Stimulated activated effector memory CD8-positive, alpha-beta T cell treated with anti-CD3 and anti-CD28 coated beads, Interleukin-12 subunit alpha, Interleukin-12 subunit beta, amount 100 ng/mL, for 72 hours (primary cell): Measurements from ENCODE around the gene GGTA1.
"Not testable (repeated sequence)": the region's sequence is repeated elsewhere in the genome, so short reads cannot be mapped to it uniquely, and the experiment has no call there.

ENCODE experiments used
- ATAC-seq: fragments of 150-1000 bp; cut with Tn5 transposase; 2 replicates; pipeline ENCODE4 v1.10.0; 2021
- DNase-seq, 2 donors: peaks; one replicate each; pipeline ENCODE4 v3.0.0; 2021 to 2022; ENCODE audit warnings: low spot score in 2 of 2
- H3K27ac Mint-ChIP-seq: one replicate; pipeline ENCODE4 v1.8.0; 2022; ENCODE audit warnings: mild to moderate bottlenecking, mixed read lengths
- H3K36me3 Mint-ChIP-seq: one replicate; pipeline ENCODE4 v1.8.0; 2022; ENCODE audit warnings: mild to moderate bottlenecking, mixed read lengths
- H3K4me1 Mint-ChIP-seq: one replicate; pipeline ENCODE4 v1.8.0; 2022; ENCODE audit warnings: mixed read lengths
- H3K4me3 Mint-ChIP-seq: one replicate; pipeline ENCODE4 v1.8.0; 2022; ENCODE audit warnings: mild to moderate bottlenecking, mixed read lengths
- H3K9me3 Mint-ChIP-seq: one replicate; pipeline ENCODE4 v1.8.0; 2022; ENCODE audit warnings: mixed read lengths

GGTA1 gene

GRCh38 chr9:121484651-121485446 is 14.8 kb downstream of the GGTA1 start:
- no peaks in the 10 kb centered on the region for H3K9me3 Mint-ChIP-seq
- H3K4me3 Mint-ChIP-seq, result no peak overlapping the region
- DNase-seq (no peak), ATAC-seq (no peak)
- H3K36me3 Mint-ChIP-seq, result no peaks in the 10 kb centered on the region
- no peaks in the 10 kb centered on the region for H3K4me1 Mint-ChIP-seq
- no peak overlapping the region for H3K27ac Mint-ChIP-seq

GRCh38 chr9:121483473-121484031 is 16.1 kb downstream of the GGTA1 start:
- DNase-seq (no peak), ATAC-seq (no peak)
- H3K36me3 Mint-ChIP-seq, result no peaks in the 10 kb centered on the region
- H3K4me3 Mint-ChIP-seq, result no peak overlapping the region
- H3K9me3 Mint-ChIP-seq, result no peaks in the 10 kb centered on the region
- H3K4me1 Mint-ChIP-seq, result no peaks in the 10 kb centered on the region
- no peak overlapping the region for H3K27ac Mint-ChIP-seq

DNA sequence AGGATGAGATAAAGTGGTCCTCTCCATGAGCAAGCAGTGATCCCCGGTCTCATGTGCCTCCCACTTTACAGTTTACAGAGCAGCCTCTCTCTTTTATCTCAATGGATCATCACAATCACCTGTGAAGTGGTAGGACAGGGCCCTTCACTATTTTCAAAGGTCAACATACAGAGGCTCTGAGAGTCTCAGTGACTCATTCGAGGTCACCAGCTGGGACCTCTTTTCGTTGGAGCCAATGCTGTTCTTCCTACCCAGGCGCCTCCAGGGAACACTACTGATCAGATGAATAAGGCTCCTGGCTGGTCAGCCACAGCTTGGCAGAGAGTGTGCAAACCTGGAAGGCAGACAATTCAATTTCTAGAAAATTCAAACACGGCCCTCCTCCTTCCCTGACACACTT is 16.6 kb downstream of the GGTA1 start:
- DNase-seq, result no peak
- no peaks in the 10 kb centered on the region for H3K4me1 Mint-ChIP-seq
- no peaks in the 10 kb centered on the region for H3K36me3 Mint-ChIP-seq
- no peaks in the 10 kb centered on the region for H3K9me3 Mint-ChIP-seq
- H3K27ac Mint-ChIP-seq, result no peak overlapping the region
- H3K4me3 Mint-ChIP-seq, result no peak overlapping the region
- ATAC-seq, result no peak

DNA sequence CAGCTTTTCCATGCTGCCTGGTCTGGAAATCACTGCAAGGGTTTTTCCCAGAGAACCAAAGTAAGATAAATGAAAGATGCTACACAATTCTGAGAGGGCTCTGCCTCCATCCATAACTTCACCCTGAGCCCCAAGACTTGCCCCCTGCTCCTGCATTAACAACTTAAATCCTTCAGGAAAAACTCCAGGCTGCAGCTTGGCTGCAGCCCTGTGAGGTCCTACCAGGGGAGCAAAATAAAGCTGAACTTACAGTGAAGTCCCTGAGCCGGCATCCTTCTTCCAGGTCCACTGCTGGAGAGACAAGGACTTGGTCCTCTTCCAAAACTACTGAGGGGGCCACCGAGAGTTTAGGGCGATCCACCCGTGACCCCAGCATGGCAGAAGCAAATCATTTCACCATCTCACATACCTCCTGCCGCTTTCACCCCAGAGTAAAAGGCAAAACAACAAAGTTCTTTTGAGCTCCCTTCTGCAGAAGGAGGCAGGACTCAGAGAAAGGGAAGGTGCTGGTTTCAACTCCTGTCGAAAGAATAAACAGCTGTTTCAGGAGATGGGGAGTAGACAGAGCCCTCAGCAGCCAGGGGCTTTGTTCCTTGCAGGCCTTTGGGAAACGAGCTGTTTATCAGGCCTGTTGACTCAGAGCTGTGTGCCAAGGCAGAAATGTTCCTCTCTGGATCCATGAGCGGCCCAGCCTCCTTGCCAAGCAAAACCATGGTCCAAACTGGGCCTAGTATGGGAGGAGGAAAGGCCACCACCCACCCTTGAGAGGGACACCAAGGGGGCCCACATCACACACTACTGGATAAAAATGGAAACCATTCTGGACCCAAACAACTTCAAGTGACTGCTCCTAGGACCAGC is 20.6 kb downstream of the GGTA1 start:
- DNase-seq (no peak), ATAC-seq (no peak)
- Mint-ChIP-seq H3K27ac (no peak overlapping the region), H3K9me3 (no peaks in the 10 kb centered on the region), H3K36me3 (no peaks in the 10 kb centered on the region), H3K4me3 (no peak overlapping the region), H3K4me1 (no peaks in the 10 kb centered on the region)

- no peak overlapping the region for H3K4me3 Mint-ChIP-seq
- no peaks in the 10 kb centered on the region for H3K4me1 Mint-ChIP-seq
- no peaks in the 10 kb centered on the region for H3K36me3 Mint-ChIP-seq
- no peaks in the 10 kb centered on the region for H3K9me3 Mint-ChIP-seq
- DNase-seq (no peak), ATAC-seq (no peak)
- no peak overlapping the region for H3K27ac Mint-ChIP-seq
Measured at GRCh38 chr9:121476156-121476555, 23.5 kb downstream of the GGTA1 start.

GRCh38 chr9:121474231-121474947 is 25.3 kb downstream of the GGTA1 start:
- Mint-ChIP-seq H3K4me1 (no peaks in the 10 kb centered on the region), H3K9me3 (no peaks in the 10 kb centered on the region), H3K4me3 (no peak overlapping the region), H3K27ac (no peak overlapping the region), H3K36me3 (no peaks in the 10 kb centered on the region)
- DNase-seq (no peak), ATAC-seq (no peak)

GRCh38 chr9:121473229-121473628 is 26.4 kb downstream of the GGTA1 start:
- ATAC-seq (no peak), DNase-seq (no peak)
- Mint-ChIP-seq H3K27ac (no peak overlapping the region), H3K36me3 (no peaks in the 10 kb centered on the region), H3K4me1 (no peaks in the 10 kb centered on the region), H3K4me3 (no peak overlapping the region), H3K9me3 (no peaks in the 10 kb centered on the region)

DNA sequence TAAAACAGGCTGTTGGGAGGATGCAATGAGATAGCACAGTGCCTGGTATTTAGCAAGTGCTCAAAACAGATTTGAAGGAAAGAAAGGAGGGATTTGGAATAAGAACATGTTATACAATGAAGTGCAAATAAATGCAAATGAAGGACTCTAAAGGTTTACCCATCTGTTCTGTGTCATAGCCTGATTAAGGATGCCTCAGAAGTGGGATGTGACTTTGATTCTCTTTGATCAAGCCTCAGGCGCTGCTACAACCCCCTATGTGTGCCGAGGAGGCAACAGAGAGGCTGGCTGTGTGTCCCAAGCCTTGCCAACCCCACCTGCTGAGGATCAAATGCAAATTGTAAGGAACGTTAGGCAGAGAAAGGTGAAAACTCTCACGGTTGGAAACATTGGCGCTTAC is 27.2 kb downstream of the GGTA1 start:
- H3K4me1 Mint-ChIP-seq, result no peaks in the 10 kb centered on the region
- H3K4me3 Mint-ChIP-seq, result no peak overlapping the region
- DNase-seq (no peak), ATAC-seq (no peak)
- no peak overlapping the region for H3K27ac Mint-ChIP-seq
- no peaks in the 10 kb centered on the region for H3K9me3 Mint-ChIP-seq
- H3K36me3 Mint-ChIP-seq, result no peaks in the 10 kb centered on the region

DNA sequence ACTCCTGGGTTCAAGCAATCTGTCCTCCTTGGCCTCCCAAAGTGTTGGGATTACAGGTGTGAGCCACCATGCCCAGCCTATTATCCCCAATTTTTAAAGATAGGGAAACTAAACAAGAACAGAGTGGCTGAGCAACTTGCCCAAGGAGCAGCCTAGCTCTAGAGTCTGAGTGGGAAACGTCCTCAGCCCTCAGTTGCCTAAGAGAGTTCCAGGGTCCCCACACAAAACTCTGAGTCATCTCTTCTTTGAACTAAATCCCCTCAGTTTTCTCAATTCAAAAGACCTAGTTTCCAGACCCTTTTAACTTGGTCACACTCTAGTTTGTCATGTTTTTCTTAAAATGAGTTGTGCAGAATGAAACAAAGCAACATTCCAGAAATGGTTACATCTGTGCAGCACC is 33.5 kb downstream of the GGTA1 start:
- Mint-ChIP-seq H3K36me3 (no peaks in the 10 kb centered on the region), H3K9me3 (no peaks in the 10 kb centered on the region), H3K27ac (no peak overlapping the region), H3K4me1 (no peaks in the 10 kb centered on the region), H3K4me3 (no peak overlapping the region)
- DNase-seq (no peak), ATAC-seq (no peak)

DNA sequence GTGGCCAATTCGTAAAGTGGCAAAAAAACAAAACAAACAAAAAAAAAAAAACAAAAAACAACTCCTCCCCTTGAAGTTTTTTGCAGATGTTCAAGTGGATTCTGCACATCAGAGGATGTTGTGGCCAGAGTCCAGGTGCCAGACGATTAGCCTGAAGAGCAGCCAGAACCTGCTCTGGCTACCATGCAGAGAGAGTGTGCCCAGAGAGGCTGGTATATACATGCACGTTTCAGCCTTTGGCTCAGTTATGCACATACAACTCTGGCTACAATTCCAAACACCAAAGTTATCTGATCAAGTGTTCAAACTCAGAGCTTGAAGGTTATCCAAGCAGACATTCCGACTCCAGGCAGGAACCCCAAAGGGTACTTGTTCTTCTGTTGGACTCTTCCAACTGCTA is 34.7 kb downstream of the GGTA1 start:
- Mint-ChIP-seq H3K9me3 (no peaks in the 10 kb centered on the region), H3K27ac (no peak overlapping the region), H3K4me1 (no peaks in the 10 kb centered on the region), H3K4me3 (no peak overlapping the region), H3K36me3 (no peaks in the 10 kb centered on the region)
- ATAC-seq (no peak), DNase-seq (no peak)

DNA sequence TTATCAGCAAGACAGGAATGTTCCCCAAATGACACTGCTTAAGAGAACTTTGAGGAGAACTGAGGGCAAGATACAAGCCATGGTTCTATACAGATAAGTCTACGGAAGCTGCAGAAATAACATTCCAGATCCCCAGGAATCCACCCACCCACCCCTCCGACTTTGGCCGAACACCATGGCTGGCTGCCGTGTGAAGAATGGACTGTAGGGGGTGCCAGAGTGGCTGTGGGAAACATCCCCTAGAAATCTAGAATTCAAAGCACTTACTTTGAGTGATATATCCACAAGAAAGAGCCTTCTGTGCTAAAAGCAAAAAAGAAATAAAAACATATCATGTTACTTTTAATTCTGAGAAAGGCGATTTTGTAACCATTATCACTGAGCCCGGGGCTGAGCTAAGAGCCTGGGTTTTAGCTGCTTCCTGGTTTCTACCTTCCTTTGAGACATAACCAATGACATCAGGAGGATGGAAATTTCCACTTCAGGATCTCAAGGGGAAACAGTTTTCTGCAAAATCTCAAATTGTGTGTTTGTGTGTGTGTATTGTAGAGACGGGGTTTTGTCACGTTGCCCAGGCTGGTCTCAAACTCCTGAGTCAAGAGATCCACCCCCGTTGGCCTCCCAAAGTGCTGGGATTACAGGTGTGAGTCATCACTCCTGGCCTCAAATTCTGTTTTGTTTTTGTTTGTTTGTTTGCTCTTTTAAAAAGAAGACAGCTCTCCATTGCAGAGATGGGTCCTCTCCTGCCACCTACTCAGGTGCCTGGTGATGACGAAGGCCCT is 36.4 kb downstream of the GGTA1 start:
- ATAC-seq (no peak), DNase-seq (peak in 1 of 2 donors; percentile 64)
- Mint-ChIP-seq H3K4me3 (no peak overlapping the region), H3K27ac (no peak overlapping the region), H3K4me1 (no peaks in the 10 kb centered on the region), H3K9me3 (no peaks in the 10 kb centered on the region), H3K36me3 (no peaks in the 10 kb centered on the region)

DNA sequence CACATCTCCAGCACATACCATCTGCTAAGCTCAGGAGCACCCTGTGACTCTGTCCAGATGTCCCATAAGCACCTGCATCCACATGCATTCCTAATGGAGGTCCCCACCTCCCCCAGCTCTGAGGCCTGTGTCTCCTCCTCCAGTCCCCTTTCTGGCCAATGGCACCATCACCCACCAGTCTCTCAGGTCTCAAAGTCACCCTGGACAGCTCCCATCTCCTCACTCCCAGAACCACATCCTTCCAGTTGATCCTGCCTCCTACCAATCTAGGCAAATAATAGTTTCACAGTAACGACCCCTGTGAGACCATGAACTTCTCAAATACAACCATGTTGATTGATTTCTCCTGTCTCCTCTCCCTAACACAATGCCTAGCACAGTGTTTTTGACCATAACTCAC is 40.1 kb downstream of the GGTA1 start:
- Mint-ChIP-seq H3K27ac (no peak overlapping the region), H3K9me3 (no peaks in the 10 kb centered on the region), H3K4me3 (no peak overlapping the region), H3K4me1 (peaks cover 13% of the 10 kb centered on the region), H3K36me3 (no peaks in the 10 kb centered on the region)
- ATAC-seq (no peak), DNase-seq (no peak)

- not testable (repeated sequence) for H3K9me3 Mint-ChIP-seq, DNase-seq, H3K4me3 Mint-ChIP-seq, H3K36me3 Mint-ChIP-seq, H3K27ac Mint-ChIP-seq, ATAC-seq
- H3K4me1 Mint-ChIP-seq, result peaks cover 13% of the 10 kb centered on the region
Measured at GRCh38 chr9:121458449-121458848, 41.2 kb downstream of the GGTA1 start.

DNA sequence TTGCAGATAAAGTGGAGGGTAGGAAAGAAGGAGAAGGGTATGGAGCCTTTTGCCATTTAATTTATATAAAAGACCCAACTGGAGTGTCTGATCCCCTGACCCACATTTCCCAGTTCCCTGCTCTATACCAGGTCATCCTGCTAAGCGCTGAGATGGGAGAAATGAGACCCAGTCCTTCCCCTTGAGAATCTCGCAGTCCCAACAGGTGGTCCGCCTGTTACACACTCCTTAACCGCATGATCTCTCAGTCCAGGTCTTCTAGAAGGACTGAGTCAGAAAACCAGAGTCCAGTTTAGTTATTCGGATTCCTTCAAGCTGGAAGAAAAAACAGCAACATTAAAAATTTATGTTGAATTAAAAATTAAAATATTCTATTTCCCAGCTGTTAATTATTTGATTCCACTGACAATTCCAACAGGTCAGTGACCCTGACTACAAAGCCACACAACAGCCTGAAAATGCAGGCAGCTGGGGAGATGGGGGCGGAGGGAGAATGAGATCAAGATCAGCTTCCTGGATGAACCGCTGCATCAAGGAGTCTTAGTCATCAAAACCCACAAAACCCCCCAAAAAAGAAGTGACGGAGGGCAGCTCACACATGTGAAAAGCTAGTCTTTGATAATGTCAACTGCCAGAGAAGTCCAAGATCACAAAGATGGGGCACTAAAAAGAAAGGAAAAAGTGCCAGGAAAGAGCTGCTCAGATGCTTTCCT is 44.0 kb downstream of the GGTA1 start:
- Mint-ChIP-seq H3K36me3 (no peaks in the 10 kb centered on the region), H3K27ac (no peak overlapping the region), H3K4me1 (peaks cover 13% of the 10 kb centered on the region), H3K9me3 (no peaks in the 10 kb centered on the region), H3K4me3 (peak overlapping the region; percentile 22)
- ATAC-seq (peak; percentile 85), DNase-seq (peak in 1 of 2 donors; percentile 64)
